Testis (tissue), 3 donors: ENCODE measurements around the gene SRGAP1. TPM values are rescaled to one million over a fixed set of nuclear protein-coding genes. Genes with fewer than 3 reads are reported as not detected.
"Not testable (repeated sequence)": the region's sequence is repeated elsewhere in the genome, so short reads cannot be mapped to it uniquely, and the experiment has no call there.

Experiments
- DNase-seq: peaks from one replicate; pipeline ENCODE4 v3.0.0-alpha.2; 2019
- H3K27ac ChIP-seq, 2 donors: fragments of 200-600 bp; sonication (generic); one replicate each; pipeline ENCODE4 v1.5.1; 2019
- H3K27me3 ChIP-seq: fragments of 200-600 bp; sonication (generic); one replicate; pipeline ENCODE4 v1.5.1; 2019
- H3K36me3 ChIP-seq: fragments of 200-600 bp; sonication (generic); one replicate; pipeline ENCODE4 v1.5.1; 2017; ENCODE audit warnings: low read depth; ENCODE audit errors: missing control alignments
- H3K4me1 ChIP-seq: fragments of 200-600 bp; sonication (generic); one replicate; pipeline ENCODE4 v1.5.1; 2019
- H3K4me3 ChIP-seq, 2 donors: fragments of 200-600 bp; sonication (generic); one replicate each; pipeline ENCODE4 v1.5.1; 2017 to 2019
- H3K9me3 ChIP-seq: fragments of 200-600 bp; sonication (generic); one replicate; pipeline ENCODE4 v1.5.1; 2017
- POLR2A ChIP-seq: fragments of 450-650 bp; IDR thresholded peaks from one replicate; pipeline ENCODE4 v1.6.1; 2017; ENCODE audit warnings: antibody characterized with exemption, mild to moderate bottlenecking, moderate library complexity
- WGBS, 2 donors: methylation state at CpG; one replicate each; pipeline ENCODE4 v1.1.5; 2018; 5-methylcytosine and 5-hydroxymethylcytosine counted together
- intact Hi-C: fragments of 100-400 bp; cut with DNase I; formaldehyde crosslinking; loops from one replicate; pipeline ENCODE4 v1.15.1; 2023; ENCODE audit warnings: low total_unique reads
- polyA plus RNA-seq: library from polyadenylated mRNA; stranded (reverse); fragments of 350-450 nt; fragmentation: Illumina TruSeq; extraction: RNeasy Lipid Tissue Mini Kit (QIAGEN cat#74804); gene quantifications from one replicate; pipeline ENCODE4 v1.2.3, GENCODE V29; 2014; ENCODE audit warnings: low read depth, low replicate concordance; ENCODE audit not compliant: insufficient read depth
- total RNA-seq, 2 donors: library from RNA; depleted of rRNA; stranded (reverse); fragments of >200 nt; gene quantifications; one replicate each; pipeline ENCODE4 v1.2.3, GENCODE V29; 2016
- TF ChIP-seq, protein P1 (sequence below), 3 experiments: fragments of 450-650 bp in 2 of 3; fragments of 200-600 bp in 1 of 3; sonication (generic) in 1 of 3; IDR thresholded peaks; one replicate each; pipeline ENCODE4 v1.5.1; 2016 to 2019; ENCODE audit warnings: antibody characterized with exemption in 3 of 3, mild to moderate bottlenecking in 2 of 3, moderate library complexity in 1 of 3

The SRGAP1 gene
- total and polyA plus RNA-seq, 3 donors from 2014 or later = 9.4 to 47.2 (median 26.9) TPM

DNA sequence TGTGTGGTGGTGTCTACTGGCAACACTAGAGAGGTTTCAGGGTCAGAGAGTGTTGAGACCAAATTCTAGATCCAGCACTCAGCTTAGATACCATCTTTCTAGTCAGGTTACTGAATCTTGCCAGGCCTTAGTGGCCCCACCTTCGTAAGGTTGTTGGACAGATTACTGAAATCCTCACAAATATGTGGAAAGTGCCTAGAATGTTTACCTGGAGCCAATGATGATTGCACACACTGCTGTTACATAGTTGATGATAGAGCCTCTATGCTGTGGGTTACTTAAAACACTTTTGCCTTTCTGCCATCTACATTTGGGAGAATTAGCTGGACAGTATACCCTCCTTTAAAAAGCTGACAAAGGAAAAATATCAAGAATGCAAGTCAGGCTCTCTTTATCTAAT, 33.2 kb downstream of the SRGAP1 start:
- Histone ChIP-seq H3K4me1 (no peaks in the 10 kb centered on the region), H3K36me3 (no peaks in the 10 kb centered on the region), H3K4me3 (no peak overlapping the region), H3K27ac (no peak overlapping the region), H3K27me3 (no peaks in the 10 kb centered on the region), H3K9me3 (no peaks in the 10 kb centered on the region)
- WGBS, 2 donors = 88 to 91% methylated on average over 1 of the region's 1 CpG
- intact Hi-C loops = no loop called here
- no peak for TF ChIP-seq POLR2A
- TF ChIP-seq, protein P1, sequence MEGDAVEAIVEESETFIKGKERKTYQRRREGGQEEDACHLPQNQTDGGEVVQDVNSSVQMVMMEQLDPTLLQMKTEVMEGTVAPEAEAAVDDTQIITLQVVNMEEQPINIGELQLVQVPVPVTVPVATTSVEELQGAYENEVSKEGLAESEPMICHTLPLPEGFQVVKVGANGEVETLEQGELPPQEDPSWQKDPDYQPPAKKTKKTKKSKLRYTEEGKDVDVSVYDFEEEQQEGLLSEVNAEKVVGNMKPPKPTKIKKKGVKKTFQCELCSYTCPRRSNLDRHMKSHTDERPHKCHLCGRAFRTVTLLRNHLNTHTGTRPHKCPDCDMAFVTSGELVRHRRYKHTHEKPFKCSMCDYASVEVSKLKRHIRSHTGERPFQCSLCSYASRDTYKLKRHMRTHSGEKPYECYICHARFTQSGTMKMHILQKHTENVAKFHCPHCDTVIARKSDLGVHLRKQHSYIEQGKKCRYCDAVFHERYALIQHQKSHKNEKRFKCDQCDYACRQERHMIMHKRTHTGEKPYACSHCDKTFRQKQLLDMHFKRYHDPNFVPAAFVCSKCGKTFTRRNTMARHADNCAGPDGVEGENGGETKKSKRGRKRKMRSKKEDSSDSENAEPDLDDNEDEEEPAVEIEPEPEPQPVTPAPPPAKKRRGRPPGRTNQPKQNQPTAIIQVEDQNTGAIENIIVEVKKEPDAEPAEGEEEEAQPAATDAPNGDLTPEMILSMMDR (IDR thresholded peaks at IDR 0.05) = no peak
- DNase-seq = no peak

DNA sequence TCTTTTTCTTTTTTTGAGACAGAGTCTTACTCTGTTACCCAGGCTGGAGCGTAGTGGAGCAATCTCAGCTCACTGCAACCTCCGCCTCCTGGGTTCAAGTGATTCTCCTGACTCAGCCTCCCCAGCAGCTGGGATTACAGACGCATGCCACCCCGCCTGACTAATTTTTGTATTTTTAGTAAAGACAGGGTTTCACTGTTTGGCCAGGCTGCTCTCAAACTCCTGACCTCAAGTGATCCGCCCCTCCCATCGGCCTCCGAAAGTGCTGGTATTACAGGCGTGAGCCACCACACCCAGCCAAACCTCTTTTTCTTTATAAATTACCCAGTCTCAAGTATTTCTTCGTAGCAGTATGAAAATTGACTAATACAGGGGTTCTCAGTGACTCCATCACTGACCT, 35.7 kb downstream of the SRGAP1 start:
- H3K27ac ChIP-seq, H3K4me3 ChIP-seq, H3K27me3 ChIP-seq, H3K4me1 ChIP-seq, intact Hi-C loops, H3K36me3 ChIP-seq, DNase-seq, H3K9me3 ChIP-seq: not testable (repeated sequence)
- WGBS, 2 donors = 95 to 97% methylated on average over 9 of the region's 9 CpGs

DNA sequence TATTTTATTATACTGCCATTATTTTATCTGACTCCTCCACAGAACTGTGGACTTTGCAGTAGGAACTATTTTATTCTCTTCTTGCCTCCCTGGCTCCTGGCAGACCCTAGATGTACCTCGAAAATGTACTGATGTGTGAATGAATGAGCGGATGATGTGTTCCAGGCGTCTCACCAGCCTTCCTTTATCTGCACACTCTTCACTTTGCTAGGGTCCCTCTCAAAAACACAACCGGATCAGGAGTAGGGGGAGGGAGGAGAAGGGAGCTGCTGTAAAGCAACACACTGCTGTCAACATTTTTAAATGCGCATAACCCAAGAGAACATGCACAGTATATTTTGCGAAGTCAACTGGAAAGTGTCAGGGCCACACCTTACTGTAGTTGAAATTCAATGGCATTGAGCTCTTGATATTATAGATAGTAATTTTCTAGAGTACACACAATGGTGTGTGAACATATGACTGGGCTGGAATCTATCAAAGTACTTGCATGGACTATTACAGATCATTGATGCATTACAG, 36.3 kb downstream of the SRGAP1 start:
- Histone ChIP-seq H3K27me3 (no peaks in the 10 kb centered on the region), H3K4me1 (no peaks in the 10 kb centered on the region), H3K9me3 (no peaks in the 10 kb centered on the region), H3K4me3 (no peak overlapping the region), H3K27ac (no peak overlapping the region), H3K36me3 (no peaks in the 10 kb centered on the region)
- WGBS, 2 donors = 84 to 91% methylated on average over 6 of the region's 6 CpGs
- intact Hi-C loops = no loop called here
- TF ChIP-seq POLR2A = no peak
- no peak for DNase-seq

DNA sequence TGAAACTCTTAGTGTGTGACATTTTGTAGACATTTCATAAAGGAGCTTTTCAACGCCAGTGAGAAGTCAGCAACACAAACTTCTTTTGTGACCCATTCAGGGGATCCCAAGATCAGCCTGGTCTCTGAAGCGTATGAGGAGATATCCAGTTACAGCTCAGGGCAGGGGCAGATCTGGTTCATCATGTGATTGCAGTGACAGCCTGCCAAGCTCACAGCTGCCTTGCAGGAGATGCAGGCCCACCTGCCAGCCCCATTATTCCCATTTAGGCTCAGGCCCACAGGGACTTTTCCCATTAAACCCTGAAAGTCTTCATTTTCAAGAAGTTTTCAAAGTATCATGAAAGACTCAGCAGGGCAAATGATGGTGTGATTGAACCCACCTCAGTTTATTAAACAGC, 38.3 kb downstream of the SRGAP1 start:
- Histone ChIP-seq H3K27ac (no peak overlapping the region), H3K4me1 (no peaks in the 10 kb centered on the region), H3K36me3 (no peaks in the 10 kb centered on the region), H3K9me3 (no peaks in the 10 kb centered on the region), H3K27me3 (no peaks in the 10 kb centered on the region), H3K4me3 (no peak overlapping the region)
- DNase-seq = no peak
- intact Hi-C loops = no loop called here
- TF ChIP-seq, protein P1 (IDR thresholded peaks at IDR 0.05) = no peak
- TF ChIP-seq POLR2A = no peak
- 69 to 77% methylated on average over 2 of the region's 2 CpGs for WGBS, 2 donors

DNA sequence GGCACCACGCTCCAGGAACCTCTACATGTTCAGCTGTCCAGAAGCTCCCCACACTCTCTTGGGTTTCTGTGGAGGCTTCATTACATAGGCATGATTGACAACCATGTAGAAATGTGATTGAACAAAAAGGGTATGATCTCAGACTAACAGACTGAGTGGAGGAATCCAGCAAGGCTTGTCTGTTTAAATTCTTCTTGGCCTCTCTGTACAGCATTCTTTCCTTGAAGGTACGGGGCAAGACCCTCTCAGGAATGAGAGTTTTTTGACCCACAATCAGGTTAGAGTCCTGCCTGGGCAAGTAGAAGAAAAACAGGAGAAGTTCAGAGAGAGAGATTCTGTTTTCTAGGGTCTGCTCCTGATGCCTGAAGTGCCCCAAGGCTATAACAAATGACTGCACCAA, 40.9 kb downstream of the SRGAP1 start:
- 94 to 98% methylated on average over 2 of the region's 2 CpGs for WGBS, 2 donors
- no peaks in the 10 kb centered on the region for H3K36me3 ChIP-seq
- no peaks in the 10 kb centered on the region for H3K9me3 ChIP-seq
- intact Hi-C loops = no loop called here
- H3K27me3 ChIP-seq = no peaks in the 10 kb centered on the region
- H3K27ac ChIP-seq = no peak overlapping the region
- no peaks in the 10 kb centered on the region for H3K4me1 ChIP-seq
- TF ChIP-seq, protein P1 (IDR thresholded peaks at IDR 0.05) = no peak
- no peak for TF ChIP-seq POLR2A
- no peak for DNase-seq
- H3K4me3 ChIP-seq = no peak overlapping the region

DNA sequence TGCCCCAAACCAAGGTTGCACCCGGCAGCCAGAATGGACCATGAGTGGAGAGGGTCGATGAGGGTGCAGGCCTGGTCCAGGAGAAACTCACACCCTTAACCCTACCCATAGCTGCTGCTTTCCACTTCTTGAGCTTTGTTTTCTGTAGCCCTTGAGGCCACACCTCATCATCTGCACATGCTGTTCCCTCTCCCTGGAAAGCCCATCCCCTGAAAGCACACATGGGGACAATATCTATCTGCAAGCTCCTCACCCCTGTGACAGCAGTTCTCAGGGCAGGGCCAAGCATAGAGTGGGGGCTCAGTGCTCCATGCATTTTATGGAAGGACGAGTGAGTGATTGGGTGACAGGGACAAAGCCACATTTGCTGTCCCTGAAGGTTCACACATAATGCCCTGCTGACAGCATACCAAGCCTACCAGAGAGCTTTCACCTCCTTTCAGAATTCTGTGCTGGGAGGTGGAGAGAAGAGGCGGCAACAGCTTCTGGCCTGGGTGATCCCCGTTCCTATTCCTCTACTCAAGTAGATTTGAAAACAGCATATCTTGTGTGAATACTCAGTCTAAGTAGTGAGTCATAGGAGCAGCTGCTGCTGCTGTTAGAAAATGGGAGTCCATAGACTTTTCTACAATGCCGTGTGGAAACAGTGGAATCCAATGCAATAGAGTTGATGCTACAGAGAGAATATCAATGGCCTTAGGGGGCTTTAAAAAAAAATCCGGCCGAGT, 44.6 kb downstream of the SRGAP1 start:
- TF ChIP-seq, protein P1 (IDR thresholded peaks at IDR 0.05) = no peak
- no peak for TF ChIP-seq POLR2A
- 90 to 95% methylated on average over 8 of the region's 8 CpGs for WGBS, 2 donors
- intact Hi-C loops = no loop called here
- H3K4me1 ChIP-seq = no peaks in the 10 kb centered on the region
- H3K36me3 ChIP-seq = no peaks in the 10 kb centered on the region
- H3K9me3 ChIP-seq = no peaks in the 10 kb centered on the region
- H3K27me3 ChIP-seq = no peaks in the 10 kb centered on the region
- no peak overlapping the region for H3K4me3 ChIP-seq
- no peak overlapping the region for H3K27ac ChIP-seq
- DNase-seq = no peak
